HCT116 (cell line): ENCODE measurements around the gene PKN1. TPM values are rescaled to one million over a fixed set of nuclear protein-coding genes. Genes with fewer than 3 reads are reported as not detected.

Experiments used
- ATAC-seq: fragments of 200-7000 bp; cut with Tn5 transposase; 2 replicates; pipeline ENCODE4 v1.9.1; 2020; ENCODE audit warnings: mild to moderate bottlenecking, moderate library complexity
- BruUV-seq: library from RNA; stranded (reverse); fragments of 400-500 nt; replicated peaks from 2 replicates; lab custom pipeline; 2021; lab: Mats Ljungman, UMichigan
- CTCF ChIA-PET: fragments of 300-600 bp; sonication (Branson Sonifier 250); formaldehyde crosslinking; loops from one replicate; lab custom pipeline; 2021; ENCODE audit warnings: antibody characterized with exemption; lab: Charles Lee
- POLR2A ChIA-PET: fragments of 300-600, 350-600 bp; sonication (Branson Sonifier 250); formaldehyde crosslinking; loops from one replicate; lab custom pipeline; 2021; ENCODE audit warnings: antibody characterized with exemption; lab: Charles Lee
- RAD21 ChIA-PET, 2 experiments: fragments of 300-600 bp; sonication (Branson Sonifier 250); formaldehyde crosslinking; loops; one replicate each; lab custom pipeline; 2023; ENCODE audit warnings: low total read pairs in 2 of 2; ENCODE audit not compliant: uncharacterized antibody in 2 of 2, unreplicated experiment in 2 of 2, low non-redundant PET in 1 of 2; lab: Charles Lee
- DNase-seq: peaks from one replicate; pipeline ENCODE4 v3.0.0-alpha.2; 2010; ENCODE audit warnings: low read depth, low spot score
- H2AFZ ChIP-seq: fragments of 200-600 bp; shearing (Covaris generic), sonication (generic); 2 replicates; pipeline ENCODE4 v1.6.1; 2017; ENCODE audit warnings: low read depth, mixed run types, mixed read lengths, antibody characterized with exemption, low read length; ENCODE audit not compliant: poor library complexity, severe bottlenecking
- H3K27ac ChIP-seq: 2 replicates; pipeline ENCODE4 v1.5.1; 2012; ENCODE audit warnings: low read depth, low read length
- H3K27me3 ChIP-seq: fragments of 200-600 bp; sonication (generic); 2 replicates; pipeline ENCODE4 v1.6.1; 2016; ENCODE audit warnings: mixed run types, low read length, mixed read lengths; ENCODE audit not compliant: insufficient read depth
- H3K36me3 ChIP-seq, 2 experiments: fragments of 200-500 bp in 1 of 2; fragments of 200-600 bp in 1 of 2; sonication (Bioruptor generic) in 1 of 2; sonication (generic) in 1 of 2; 2 replicates each; pipeline versions ENCODE4 v1.5.1 to v1.6.1; 2014 to 2016; ENCODE audit warnings: low read length in 2 of 2, inconsistent platforms in 1 of 2, mixed read lengths in 1 of 2, mixed run types in 1 of 2; ENCODE audit not compliant: insufficient read depth in 2 of 2, control insufficient read depth in 1 of 2
- H3K4me1 ChIP-seq, 2 experiments: fragments of 200-600 bp in 1 of 2; sonication (generic) in 1 of 2; 2 replicates each; pipeline versions ENCODE4 v1.5.1 to v1.6.1; 2012 to 2017; ENCODE audit warnings: low read length in 2 of 2, inconsistent platforms in 1 of 2, mild to moderate bottlenecking in 1 of 2, mixed read lengths in 1 of 2, mixed run types in 1 of 2, moderate library complexity in 1 of 2; ENCODE audit not compliant: insufficient read depth in 2 of 2, control insufficient read depth in 1 of 2
- H3K4me2 ChIP-seq: fragments of 200-600 bp; sonication (generic); 2 replicates; pipeline ENCODE4 v1.6.1; 2017; ENCODE audit warnings: mixed run types, low read length, mixed read lengths
- H3K4me3 ChIP-seq, 2 experiments: fragments of 200-600 bp in 1 of 2; sonication (generic) in 1 of 2; replicated peaks in 1 of 2; 2 replicates each; pipeline ENCODE4 v1.5.1; 2011 to 2016; ENCODE audit warnings: low read length in 2 of 2, control low read depth in 1 of 2, low read depth in 1 of 2, mild to moderate bottlenecking in 1 of 2, mixed read lengths in 1 of 2, mixed run types in 1 of 2
- H3K79me2 ChIP-seq: fragments of 200-600 bp; sonication (generic); 2 replicates; pipeline ENCODE4 v1.6.1; 2017; ENCODE audit warnings: mild to moderate bottlenecking, mixed run types, low read length, moderate library complexity, mixed read lengths; ENCODE audit not compliant: insufficient read depth
- H3K9ac ChIP-seq: fragments of 200-600 bp; sonication (generic); 2 replicates; pipeline ENCODE4 v1.6.1; 2016; ENCODE audit warnings: low read length, mixed read lengths
- H3K9me2 ChIP-seq: fragments of 200-600 bp; sonication (generic), shearing (Covaris generic); 2 replicates; pipeline ENCODE4 v1.6.1; 2017; ENCODE audit warnings: mixed run types, mild to moderate bottlenecking, moderate library complexity; ENCODE audit not compliant: insufficient read depth
- H3K9me3 ChIP-seq, 2 experiments: fragments of 200-500 bp in 1 of 2; fragments of 200-600 bp in 1 of 2; sonication (Bioruptor generic) in 1 of 2; sonication (generic) in 1 of 2; 2 replicates each; pipeline ENCODE4 v1.6.1; 2014 to 2017; ENCODE audit warnings: low read length in 2 of 2, mixed read lengths in 2 of 2, inconsistent platforms in 1 of 2, low read depth in 1 of 2, mild to moderate bottlenecking in 1 of 2, mixed run types in 1 of 2, moderate library complexity in 1 of 2; ENCODE audit not compliant: control insufficient read depth in 1 of 2, insufficient read depth in 1 of 2
- H4K20me1 ChIP-seq: fragments of 200-600 bp; sonication (generic), shearing (Covaris generic); 2 replicates; pipeline ENCODE4 v1.6.1; 2017; ENCODE audit warnings: mixed run types, mild to moderate bottlenecking, moderate library complexity; ENCODE audit not compliant: insufficient read depth
- CTCF ChIP-seq, 3 experiments: fragments of 200-600 bp in 1 of 3; sonication (generic) in 1 of 3; IDR thresholded peaks in 2 of 3; conservative IDR thresholded peaks in 1 of 3; 2 replicates each; pipeline ENCODE4 v1.5.1; 2012 to 2017; ENCODE audit warnings: low read depth in 2 of 3, low read length in 2 of 3, antibody characterized with exemption in 1 of 3, borderline replicate concordance in 1 of 3, control low read depth in 1 of 3, mild to moderate bottlenecking in 1 of 3, mixed read lengths in 1 of 3, mixed run types in 1 of 3, moderate library complexity in 1 of 3; ENCODE audit not compliant: insufficient read depth in 1 of 3
- REST ChIP-seq: IDR thresholded peaks from 2 replicates; pipeline ENCODE4 v1.6.1; 2012; ENCODE audit warnings: low read depth
- SRF ChIP-seq: IDR thresholded peaks from 2 replicates; pipeline ENCODE4 v1.6.1; 2012; ENCODE audit warnings: low read depth
- ZBTB33 ChIP-seq: IDR thresholded peaks from 2 replicates; pipeline ENCODE4 v1.6.1; 2011; ENCODE audit warnings: mild to moderate bottlenecking, low read length, moderate library complexity; ENCODE audit not compliant: insufficient replicate concordance; ENCODE audit errors: extremely low read depth
- intact Hi-C: fragments of 100-400 bp; cut with micrococcal nuclease; formaldehyde crosslinking; loops from 2 replicates; pipeline ENCODE4 v1.10.0; 2022
- total RNA-seq: library from RNA; stranded (reverse); gene quantifications from one replicate; pipeline ENCODE4 v1.2.1, GENCODE V29; 2021; ENCODE audit not compliant: unreplicated experiment

PKN1 gene
- total RNA-seq, 1 experiment from 2014 or later, result 248 TPM

GRCh38 chr19:14477418-14478112 is 44.5 kb downstream of the PKN1 start:
- H3K4me1 ChIP-seq, result peaks cover 22 to 41% of the 10 kb centered on the region in 2 experiments; a peak in 3 of 4 replicates
- no peaks in the 10 kb centered on the region for H3K27me3 ChIP-seq
- peaks cover 3% of the 10 kb centered on the region; the same call in 1 of the 2 replicates for H3K79me2 ChIP-seq
- H2AFZ ChIP-seq, result no peak overlapping the region
- H3K4me2 ChIP-seq, result no peak overlapping the region
- POLR2A ChIA-PET, result no interaction called here
- CTCF ChIA-PET, result interaction anchor here (2.9 kb wide), 1 partner anchor 12 kb away, joined by 14 read pairs; no protein-coding TSS in a partner anchor
- BruUV-seq, result no TSS peak
- H3K9ac ChIP-seq, result no peak overlapping the region
- intact Hi-C loops, result no loop called here
- H3K36me3 ChIP-seq, result peaks cover 9 to 19% of the 10 kb centered on the region in 2 experiments; a peak in 3 of 4 replicates
- no peak overlapping the region for H3K4me3 ChIP-seq
- H3K27ac ChIP-seq, result no peak overlapping the region
- TF ChIP-seq SRF, result no peak
- no peak for TF ChIP-seq CTCF (IDR thresholded peaks at IDR 0.05 in 2 of 3, conservative IDR thresholded peaks at IDR 0.05 in 1 of 3; ENCODE audit: borderline replicate concordance in 1 of 3, insufficient read depth in 1 of 3, low read depth in 2 of 3, low read length in 2 of 3)
- no peak for TF ChIP-seq REST
- no peak for TF ChIP-seq ZBTB33
- no peaks in the 10 kb centered on the region for H4K20me1 ChIP-seq
- RAD21 ChIA-PET, result no interaction called here
- DNase-seq (no peak), ATAC-seq (no peak)
- H3K9me2 ChIP-seq, result no peaks in the 10 kb centered on the region
- no peaks in the 10 kb centered on the region for H3K9me3 ChIP-seq
